Measurements from ENCODE around the gene NUP107.

GRCh38 chr12:68794653-68795251, 108.0 kb downstream of the NUP107 start:
- no peak for TF ChIP-seq CTCF (IDR thresholded peaks at IDR 0.05)
- no peak for TF ChIP-seq POLR2A (IDR thresholded peaks at IDR 0.05)
